HEK293T (cell line): ENCODE measurements around the gene TMEM117.

Source experiments
- ELF4 ChIP-seq: fragments of 450-650 bp; IDR thresholded peaks from 2 replicates; pipeline ENCODE4 v1.6.1; 2017; ENCODE audit warnings: antibody characterized with exemption
- FOXA1 ChIP-seq: fragments of 450-650 bp; IDR thresholded peaks from 2 replicates; pipeline ENCODE4 v1.6.1; 2016; ENCODE audit warnings: mild to moderate bottlenecking
- FOXM1 ChIP-seq: fragments of 450-650 bp; IDR thresholded peaks from 2 replicates; pipeline ENCODE4 v1.6.1; 2017; ENCODE audit warnings: mild to moderate bottlenecking, borderline replicate concordance
- L3MBTL2 ChIP-seq: fragments of 450-650 bp; conservative IDR thresholded peaks from 2 replicates; pipeline ENCODE4 v1.6.1; 2016; ENCODE audit warnings: mild to moderate bottlenecking
- SP1 ChIP-seq: fragments of 450-650 bp; IDR thresholded peaks from 2 replicates; pipeline ENCODE4 v1.6.1; 2017
- SUZ12 ChIP-seq: fragments of 450-650 bp; IDR thresholded peaks from 2 replicates; pipeline ENCODE4 v1.6.1; 2016; ENCODE audit warnings: mild to moderate bottlenecking
- ZNF384 ChIP-seq: fragments of 450-650 bp; IDR thresholded peaks from 2 replicates; pipeline ENCODE4 v1.6.1; 2016

DNA sequence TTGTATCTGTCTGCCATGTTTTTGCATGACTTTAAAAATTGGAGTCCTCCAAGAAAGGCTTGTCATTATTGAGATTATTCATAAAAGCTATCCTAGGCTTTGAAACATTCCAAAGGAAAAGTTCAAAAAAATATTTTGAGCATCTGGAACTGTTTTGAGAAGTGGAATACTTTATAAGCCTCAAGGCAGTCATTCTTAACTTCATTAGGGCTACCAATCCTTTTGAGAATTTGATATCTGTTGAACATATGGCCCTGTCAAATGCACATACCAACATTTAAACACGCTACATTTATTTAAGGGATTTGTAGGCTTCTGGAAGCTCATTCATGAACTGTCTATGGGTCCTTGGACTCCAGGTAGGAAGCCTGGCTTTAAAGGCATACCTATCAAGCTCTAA, 77.0 kb downstream of the TMEM117 start:
- TF ChIP-seq ZNF384 (no peak), SP1 (no peak), ELF4 (no peak), FOXA1 (no peak), FOXM1 (no peak), L3MBTL2 (no peak), SUZ12 (no peak)
